Adipocyte (in vitro differentiated cells): Measurements from ENCODE around the gene UNC119.
"Not testable (repeated sequence)": the region's sequence is repeated elsewhere in the genome, so short reads cannot be mapped to it uniquely, and the experiment has no call there.

Experiments used
- DNase-seq: peaks from one replicate; pipeline ENCODE4 v3.0.0-alpha.2; 2015; ENCODE audit warnings: low read depth
- H3K27me3 ChIP-seq: replicated peaks from 2 replicates; pipeline ENCODE4 v1.7.0; 2013; ENCODE audit warnings: mild to moderate bottlenecking, low read length, moderate library complexity; ENCODE audit not compliant: control insufficient read depth, insufficient read depth
- H3K36me3 ChIP-seq: 2 replicates; pipeline ENCODE4 v1.7.0; 2013; ENCODE audit warnings: low read length, mild to moderate bottlenecking, moderate library complexity; ENCODE audit not compliant: control insufficient read depth, insufficient read depth, severe bottlenecking
- H3K4me1 ChIP-seq: 2 replicates; pipeline ENCODE4 v1.7.0; 2013; ENCODE audit warnings: mild to moderate bottlenecking, low read length, moderate library complexity; ENCODE audit not compliant: control insufficient read depth, insufficient read depth
- H3K4me3 ChIP-seq: 2 replicates; pipeline ENCODE4 v1.7.0; 2013; ENCODE audit warnings: mild to moderate bottlenecking, low read length, moderate library complexity
- H3K9ac ChIP-seq: 2 replicates; pipeline ENCODE4 v1.7.0; 2013; ENCODE audit warnings: mild to moderate bottlenecking, low read length, moderate library complexity
- H3K9me3 ChIP-seq: 2 replicates; pipeline ENCODE4 v1.7.0; 2013; ENCODE audit warnings: mild to moderate bottlenecking, low read length, moderate library complexity; ENCODE audit not compliant: control insufficient read depth

UNC119 gene

GRCh38 chr17:28527859-28528258, 24.6 kb downstream of the UNC119 start:
- Histone ChIP-seq H3K4me3 (no peak overlapping the region), H3K9ac (no peak overlapping the region)

GRCh38 chr17:28527181-28527681, 25.2 kb downstream of the UNC119 start:
- no peak overlapping the region for H3K9ac ChIP-seq
- peaks cover 7% of the 10 kb centered on the region for H3K4me1 ChIP-seq
- no peak overlapping the region for H3K4me3 ChIP-seq
- DNase-seq, result no peak
- H3K9me3 ChIP-seq, result no peaks in the 10 kb centered on the region
- no peaks in the 10 kb centered on the region for H3K36me3 ChIP-seq
- H3K27me3 ChIP-seq, result no peaks in the 10 kb centered on the region

More at GRCh38 chr17:28527859-28528258, 24.6 kb downstream of the UNC119 start:
- Histone ChIP-seq H3K36me3 (no peaks in the 10 kb centered on the region), H3K27me3 (no peaks in the 10 kb centered on the region), H3K9me3 (no peaks in the 10 kb centered on the region), H3K4me1 (peaks cover 7% of the 10 kb centered on the region)
- no peak for DNase-seq

- Histone ChIP-seq H3K4me1 (peaks cover 7% of the 10 kb centered on the region), H3K9me3 (no peaks in the 10 kb centered on the region), H3K36me3 (no peaks in the 10 kb centered on the region), H3K27me3 (no peaks in the 10 kb centered on the region), H3K4me3 (no peak overlapping the region), H3K9ac (no peak overlapping the region)
- DNase-seq, result no peak
Observed at GRCh38 chr17:28526381-28526780, 26.0 kb downstream of the UNC119 start.

- H3K9me3 ChIP-seq, result no peaks in the 10 kb centered on the region
- peak; percentile 55 for DNase-seq
- H3K4me1 ChIP-seq, result peaks cover 7% of the 10 kb centered on the region
- no peak overlapping the region for H3K9ac ChIP-seq
- no peaks in the 10 kb centered on the region for H3K36me3 ChIP-seq
- peaks cover 9% of the 10 kb centered on the region for H3K27me3 ChIP-seq
- no peak overlapping the region for H3K4me3 ChIP-seq
Observed at GRCh38 chr17:28524476-28525424, 27.7 kb downstream of the UNC119 start.

GRCh38 chr17:28523876-28524275, 28.5 kb downstream of the UNC119 start:
- peaks cover 7% of the 10 kb centered on the region for H3K4me1 ChIP-seq
- no peak overlapping the region for H3K9ac ChIP-seq
- DNase-seq, result no peak
- H3K9me3 ChIP-seq, result no peaks in the 10 kb centered on the region
- peaks cover 9% of the 10 kb centered on the region for H3K27me3 ChIP-seq
- H3K36me3 ChIP-seq, result no peaks in the 10 kb centered on the region
- no peak overlapping the region for H3K4me3 ChIP-seq

- no peaks in the 10 kb centered on the region for H3K36me3 ChIP-seq
- H3K9me3 ChIP-seq, result no peaks in the 10 kb centered on the region
- H3K4me3 ChIP-seq, result no peak overlapping the region
- H3K9ac ChIP-seq, result no peak overlapping the region
- DNase-seq, result no peak
- peaks cover 7% of the 10 kb centered on the region for H3K4me1 ChIP-seq
- peaks cover 9% of the 10 kb centered on the region for H3K27me3 ChIP-seq
Observed at GRCh38 chr17:28523186-28523585, 29.2 kb downstream of the UNC119 start.

- not testable (repeated sequence) for H3K9ac ChIP-seq
Observed at GRCh38 chr17:28522281-28522680, 30.1 kb downstream of the UNC119 start.

GRCh38 chr17:28521311-28522085, 30.9 kb downstream of the UNC119 start:
- Histone ChIP-seq H3K4me1 (peaks cover 5% of the 10 kb centered on the region), H3K9me3 (no peaks in the 10 kb centered on the region), H3K9ac (no peak overlapping the region), H3K36me3 (no peaks in the 10 kb centered on the region), H3K4me3 (no peak overlapping the region), H3K27me3 (peaks cover 9% of the 10 kb centered on the region)
- no peak for DNase-seq

More at GRCh38 chr17:28522281-28522680, 30.1 kb downstream of the UNC119 start:
- not testable (repeated sequence) for H3K9me3 ChIP-seq, DNase-seq, H3K36me3 ChIP-seq, H3K4me1 ChIP-seq, H3K27me3 ChIP-seq, H3K4me3 ChIP-seq

GRCh38 chr17:28520687-28521086, 31.7 kb downstream of the UNC119 start:
- H3K9me3 ChIP-seq, result no peaks in the 10 kb centered on the region
- no peak overlapping the region for H3K4me3 ChIP-seq
- no peaks in the 10 kb centered on the region for H3K36me3 ChIP-seq
- peaks cover 17% of the 10 kb centered on the region for H3K27me3 ChIP-seq
- H3K9ac ChIP-seq, result no peak overlapping the region
- peaks cover 5% of the 10 kb centered on the region for H3K4me1 ChIP-seq
- no peak for DNase-seq

- H3K4me1 ChIP-seq, result no peaks in the 10 kb centered on the region
- no peaks in the 10 kb centered on the region for H3K36me3 ChIP-seq
- H3K27me3 ChIP-seq, result peaks cover 25% of the 10 kb centered on the region
- no peak overlapping the region for H3K9ac ChIP-seq
- no peak for DNase-seq
- no peaks in the 10 kb centered on the region for H3K9me3 ChIP-seq
- no peak overlapping the region for H3K4me3 ChIP-seq
Observed at GRCh38 chr17:28519236-28519635, 33.2 kb downstream of the UNC119 start.

GRCh38 chr17:28518578-28518977, 33.8 kb downstream of the UNC119 start:
- H3K36me3 ChIP-seq, result no peaks in the 10 kb centered on the region
- no peak overlapping the region for H3K4me3 ChIP-seq
- peaks cover 30% of the 10 kb centered on the region for H3K27me3 ChIP-seq
- no peaks in the 10 kb centered on the region for H3K4me1 ChIP-seq
- no peak overlapping the region for H3K9ac ChIP-seq
- DNase-seq, result no peak
- H3K9me3 ChIP-seq, result no peaks in the 10 kb centered on the region
